ENCODE measurements around the gene SLC12A7.

SLC12A7 gene

GRCh38 chr5:1044117-1044516, 67.7 kb downstream of the SLC12A7 start:
- TF ChIP-seq CTCF (conservative IDR thresholded peaks at IDR 0.05; ENCODE audit: low read depth, low read length) = no peak
- no peak for DNase-seq (ENCODE audit: low read depth)
- no peak overlapping the region for H3K4me3 ChIP-seq (ENCODE audit: low read depth, low read length)

GRCh38 chr5:1043327-1043726, 68.5 kb downstream of the SLC12A7 start:
- TF ChIP-seq CTCF (conservative IDR thresholded peaks at IDR 0.05; ENCODE audit: low read depth, low read length) = no peak
- no peak overlapping the region for H3K4me3 ChIP-seq (ENCODE audit: low read depth, low read length)
- no peak for DNase-seq (ENCODE audit: low read depth)

- H3K4me3 ChIP-seq (ENCODE audit: low read depth, low read length) = no peak overlapping the region
- DNase-seq (ENCODE audit: low read depth) = no peak
- no peak for TF ChIP-seq CTCF (conservative IDR thresholded peaks at IDR 0.05; ENCODE audit: low read depth, low read length)
Measured at GRCh38 chr5:1042626-1043025, 69.2 kb downstream of the SLC12A7 start.

GRCh38 chr5:1041225-1042143, 70.4 kb downstream of the SLC12A7 start:
- no peak for DNase-seq (ENCODE audit: low read depth)
- no peak overlapping the region for H3K4me3 ChIP-seq (ENCODE audit: low read depth, low read length)
- TF ChIP-seq CTCF (conservative IDR thresholded peaks at IDR 0.05; ENCODE audit: low read depth, low read length) = no peak

GRCh38 chr5:1040571-1040970, 71.3 kb downstream of the SLC12A7 start:
- DNase-seq (ENCODE audit: low read depth) = no peak
- TF ChIP-seq CTCF (conservative IDR thresholded peaks at IDR 0.05; ENCODE audit: low read depth, low read length) = no peak
- no peak overlapping the region for H3K4me3 ChIP-seq (ENCODE audit: low read depth, low read length)

- TF ChIP-seq CTCF (conservative IDR thresholded peaks at IDR 0.05; ENCODE audit: low read depth, low read length) = no peak
- no peak for DNase-seq (ENCODE audit: low read depth)
- no peak overlapping the region for H3K4me3 ChIP-seq (ENCODE audit: low read depth, low read length)
Measured at GRCh38 chr5:1039706-1040260, 72.1 kb downstream of the SLC12A7 start.

GRCh38 chr5:1039210-1039548, 72.7 kb downstream of the SLC12A7 start:
- no peak for TF ChIP-seq CTCF (conservative IDR thresholded peaks at IDR 0.05; ENCODE audit: low read depth, low read length)
- H3K4me3 ChIP-seq (ENCODE audit: low read depth, low read length) = no peak overlapping the region
- DNase-seq (ENCODE audit: low read depth) = no peak
